Osteocyte (in vitro differentiated cells): ENCODE results near the gene KLHL36. TPM values are rescaled to one million over a fixed set of nuclear protein-coding genes. Genes with fewer than 3 reads are reported as not detected.

Experiments used
- DNase-seq: peaks from one replicate; pipeline ENCODE4 v3.0.0; 2021; ENCODE audit warnings: mixed read lengths; ENCODE audit not compliant: unreplicated experiment; ENCODE audit errors: extremely low spot score
- H3K27ac Mint-ChIP-seq: one replicate; pipeline ENCODE4 v1.8.0; 2021; ENCODE audit warnings: mild to moderate bottlenecking, mixed read lengths; ENCODE audit not compliant: unreplicated experiment
- H3K27me3 Mint-ChIP-seq: one replicate; pipeline ENCODE4 v1.8.0; 2021; ENCODE audit warnings: mixed read lengths; ENCODE audit not compliant: unreplicated experiment
- H3K36me3 Mint-ChIP-seq: one replicate; pipeline ENCODE4 v1.8.0; 2021; ENCODE audit warnings: mixed read lengths; ENCODE audit not compliant: unreplicated experiment
- H3K4me1 Mint-ChIP-seq: one replicate; pipeline ENCODE4 v1.8.0; 2021; ENCODE audit warnings: mixed read lengths; ENCODE audit not compliant: unreplicated experiment
- H3K4me3 Mint-ChIP-seq: one replicate; pipeline ENCODE4 v1.8.0; 2021; ENCODE audit warnings: mild to moderate bottlenecking, moderate library complexity, mixed read lengths; ENCODE audit not compliant: unreplicated experiment
- H3K9me3 Mint-ChIP-seq: one replicate; pipeline ENCODE4 v1.8.0; 2021; ENCODE audit warnings: mixed read lengths; ENCODE audit not compliant: unreplicated experiment
- CTCF ChIP-seq: fragments of 200-600 bp; sonication (generic); IDR thresholded peaks from 2 replicates; pipeline ENCODE4 v1.5.0; 2021; ENCODE audit warnings: antibody characterized with exemption, mild to moderate bottlenecking, moderate library complexity
- total RNA-seq: library from RNA; stranded (reverse); gene quantifications from 2 replicates; pipeline ENCODE4 v1.2.1, GENCODE V29; 2021

KLHL36 gene
- total RNA-seq, 1 donor from 2014 or later, result 49.0 TPM

GRCh38 chr16:84603940-84604339 is 44.4 kb upstream of the KLHL36 start:
- Mint-ChIP-seq H3K4me3 (no peak overlapping the region), H3K27me3 (no peaks in the 10 kb centered on the region), H3K36me3 (peaks cover 4% of the 10 kb centered on the region), H3K27ac (peak overlapping the region; percentile 81), H3K9me3 (no peaks in the 10 kb centered on the region), H3K4me1 (peaks cover 52% of the 10 kb centered on the region)
- TF ChIP-seq CTCF, result no peak
- no peak for DNase-seq

- DNase-seq, result no peak
- Mint-ChIP-seq H3K4me3 (no peak overlapping the region), H3K27me3 (no peaks in the 10 kb centered on the region), H3K4me1 (peaks cover 46% of the 10 kb centered on the region), H3K27ac (peak overlapping the region; percentile 81), H3K9me3 (no peaks in the 10 kb centered on the region), H3K36me3 (peaks cover 4% of the 10 kb centered on the region)
- TF ChIP-seq CTCF, result no peak
Observed at GRCh38 chr16:84604477-84605013, 43.8 kb upstream of the KLHL36 start.

GRCh38 chr16:84605339-84605848 is 42.9 kb upstream of the KLHL36 start:
- TF ChIP-seq CTCF, result no peak
- Mint-ChIP-seq H3K27ac (no peak overlapping the region), H3K4me3 (no peak overlapping the region), H3K4me1 (peaks cover 37% of the 10 kb centered on the region), H3K9me3 (no peaks in the 10 kb centered on the region), H3K27me3 (no peaks in the 10 kb centered on the region), H3K36me3 (peaks cover 4% of the 10 kb centered on the region)
- no peak for DNase-seq

GRCh38 chr16:84606081-84606875 is 42.0 kb upstream of the KLHL36 start:
- Mint-ChIP-seq H3K27me3 (no peaks in the 10 kb centered on the region), H3K9me3 (no peaks in the 10 kb centered on the region), H3K4me3 (no peak overlapping the region), H3K4me1 (peaks cover 32% of the 10 kb centered on the region), H3K27ac (no peak overlapping the region), H3K36me3 (peaks cover 4% of the 10 kb centered on the region)
- TF ChIP-seq CTCF, result no peak
- no peak for DNase-seq

GRCh38 chr16:84607061-84607460 is 41.2 kb upstream of the KLHL36 start:
- Mint-ChIP-seq H3K27me3 (no peaks in the 10 kb centered on the region), H3K27ac (no peak overlapping the region), H3K36me3 (peaks cover 4% of the 10 kb centered on the region), H3K9me3 (no peaks in the 10 kb centered on the region), H3K4me3 (no peak overlapping the region), H3K4me1 (peaks cover 31% of the 10 kb centered on the region)
- no peak for DNase-seq
- no peak for TF ChIP-seq CTCF
